AG09319 (cell line): ENCODE data around the gene ZDHHC14.
"Not testable (repeated sequence)": the region's sequence is repeated elsewhere in the genome, so short reads cannot be mapped to it uniquely, and the experiment has no call there.

ENCODE experiments used
- DNase-seq: peaks from one replicate; pipeline ENCODE4 v3.0.0-alpha.2; 2010; ENCODE audit warnings: low read depth; ENCODE audit errors: extremely low read depth
- CTCF ChIP-seq: IDR thresholded peaks from 2 replicates; pipeline ENCODE4 v1.5.1; 2011; ENCODE audit warnings: low read depth, mild to moderate bottlenecking, inconsistent platforms, low read length, moderate library complexity

Gene ZDHHC14

GRCh38 chr6:157690441-157691210 lies 309.6 kb downstream of the ZDHHC14 start:
- DNase-seq: no peak
- TF ChIP-seq CTCF: no peak

DNA sequence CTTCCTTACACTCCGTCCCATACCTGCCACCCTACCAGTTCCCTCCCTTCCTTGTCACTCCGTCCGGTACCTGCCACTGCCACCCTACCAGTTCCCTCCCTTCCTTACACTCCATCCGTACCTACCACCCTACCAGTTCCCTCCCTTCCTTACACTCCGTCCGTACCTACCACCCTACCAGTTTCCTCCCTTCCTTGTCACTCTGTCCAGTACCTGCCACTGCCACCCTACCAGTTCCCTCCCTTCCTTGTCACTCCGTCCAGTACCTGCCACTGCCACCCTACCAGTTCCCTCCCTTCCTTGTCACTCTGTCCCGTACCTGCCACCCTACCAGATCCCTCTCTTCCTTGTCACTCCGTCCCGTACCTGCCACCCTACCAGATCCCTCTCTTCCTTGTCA lies 310.6 kb downstream of the ZDHHC14 start:
- not testable (repeated sequence) for DNase-seq

- no peak for TF ChIP-seq CTCF
- DNase-seq: no peak
Observed at GRCh38 chr6:157693867-157694266, 312.9 kb downstream of the ZDHHC14 start.

DNA sequence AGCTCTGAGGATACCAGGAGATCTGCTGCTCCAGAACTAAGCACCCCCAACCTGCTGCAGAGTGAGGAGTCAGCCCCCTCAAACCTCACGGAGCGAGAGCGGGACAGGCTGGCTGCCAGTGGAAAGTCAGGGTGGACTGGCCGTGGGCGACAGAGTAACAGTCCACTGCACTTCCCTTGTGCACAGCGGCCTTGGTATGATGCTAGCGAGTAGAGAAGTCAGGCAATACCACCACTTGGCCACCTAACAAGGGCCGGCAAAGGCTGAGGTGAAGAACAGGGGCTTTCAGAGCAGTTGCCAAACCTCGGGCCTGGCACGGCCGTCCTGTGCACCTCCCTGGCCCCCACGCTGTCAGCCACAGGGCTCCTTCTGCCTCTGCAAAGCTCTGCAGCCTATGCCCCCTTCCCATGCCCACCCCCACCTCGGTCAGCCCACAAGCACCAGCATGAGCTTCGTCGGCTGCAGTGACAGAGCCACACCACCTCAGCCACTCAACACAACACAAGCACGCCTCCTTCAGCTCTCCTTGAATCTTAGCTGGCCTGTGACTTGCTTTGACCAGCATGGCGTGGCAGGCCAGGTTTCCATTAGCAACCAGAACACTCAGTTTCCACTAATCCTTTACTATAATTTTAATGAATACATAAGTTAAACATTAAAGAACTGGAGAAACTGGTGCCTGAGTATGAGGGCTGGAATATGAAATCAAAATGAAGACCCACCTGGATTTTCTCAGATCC lies 314.5 kb downstream of the ZDHHC14 start:
- no peak for TF ChIP-seq CTCF
- DNase-seq: no peak

- no peak for TF ChIP-seq CTCF
- DNase-seq: no peak
Observed at GRCh38 chr6:157699777-157700636, 319.0 kb downstream of the ZDHHC14 start.

DNA sequence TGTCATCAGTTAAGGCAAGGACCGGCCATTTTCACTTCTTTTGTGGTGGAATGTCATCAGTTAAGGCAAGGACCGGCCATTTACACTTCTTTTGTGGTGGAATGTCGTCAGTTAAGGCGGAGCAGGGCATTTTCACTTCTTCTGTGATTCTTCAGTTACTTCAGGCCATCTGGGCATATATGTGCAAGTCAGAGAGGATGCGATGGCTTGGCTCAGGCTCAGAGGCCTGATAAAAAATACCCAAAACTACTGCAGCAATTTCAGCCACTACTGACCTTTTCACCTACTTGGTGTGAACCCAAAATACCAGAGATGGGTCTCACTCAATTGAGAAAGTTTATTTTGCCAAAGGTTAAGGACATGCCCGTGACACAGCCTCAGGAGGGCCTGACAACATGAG lies 325.4 kb downstream of the ZDHHC14 start:
- not testable (repeated sequence) for DNase-seq

DNA sequence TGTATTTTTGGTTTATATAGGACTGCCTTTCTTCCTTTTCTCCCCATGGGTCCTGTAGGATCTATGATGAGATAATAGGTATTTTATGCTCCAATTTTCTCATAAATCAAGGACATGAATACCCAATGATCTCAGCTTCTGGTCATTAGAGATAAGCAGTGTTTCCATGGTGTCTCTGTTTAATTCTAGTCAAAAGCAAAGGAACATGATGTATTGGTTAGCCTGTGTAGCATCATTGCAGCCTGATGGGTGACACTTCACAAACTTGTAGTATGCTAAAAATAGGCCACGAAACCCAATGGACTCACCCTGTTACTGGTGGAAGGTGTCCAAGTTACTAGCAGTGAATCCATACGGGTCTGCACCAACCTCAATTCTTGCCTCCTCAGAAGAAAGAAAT lies 325.9 kb downstream of the ZDHHC14 start:
- no peak for DNase-seq
- no peak for TF ChIP-seq CTCF

DNA sequence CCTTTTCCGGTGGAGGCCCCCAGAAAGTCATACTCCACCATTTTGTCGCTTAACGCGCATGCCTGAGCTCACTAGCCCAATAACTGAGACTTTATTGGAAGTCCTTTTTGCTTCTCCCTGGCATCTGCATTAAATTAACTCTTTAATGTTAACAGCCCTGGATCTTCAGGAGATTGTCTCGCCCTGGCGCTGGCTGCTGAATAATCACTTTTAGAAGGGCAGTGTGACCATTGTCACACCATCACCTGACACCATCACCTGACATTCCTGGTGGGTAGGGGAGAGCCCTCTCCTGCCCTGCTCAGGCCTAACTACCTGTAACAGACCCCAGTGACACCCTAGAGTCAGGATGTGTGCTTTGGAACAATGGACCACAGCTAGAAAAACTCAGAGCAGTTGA lies 326.6 kb downstream of the ZDHHC14 start:
- DNase-seq: no peak
- no peak for TF ChIP-seq CTCF
